EL (cell line): Measurements from ENCODE around the gene TBC1D16.

Source experiments
- DNase-seq: peaks from one replicate; pipeline ENCODE4 v3.0.0-alpha.2; 2016

Gene TBC1D16

GRCh38 chr17:79936641-79937381 lies 98.9 kb downstream of the TBC1D16 start:
- DNase-seq, result no peak

GRCh38 chr17:79936050-79936449 lies 99.6 kb downstream of the TBC1D16 start:
- DNase-seq, result no peak

GRCh38 chr17:79935197-79935885 lies 100.3 kb downstream of the TBC1D16 start:
- DNase-seq, result no peak

GRCh38 chr17:79934653-79934970 lies 101.1 kb downstream of the TBC1D16 start:
- no peak for DNase-seq

- peak; percentile 27 for DNase-seq
Observed at GRCh38 chr17:79933863-79934652, 101.6 kb downstream of the TBC1D16 start.

GRCh38 chr17:79932451-79933306 lies 103.0 kb downstream of the TBC1D16 start:
- no peak for DNase-seq

GRCh38 chr17:79931817-79932309 lies 103.8 kb downstream of the TBC1D16 start:
- DNase-seq, result no peak

- peak; percentile 26 for DNase-seq
Observed at GRCh38 chr17:79930877-79931816, 104.5 kb downstream of the TBC1D16 start.

GRCh38 chr17:79930062-79930876 lies 105.4 kb downstream of the TBC1D16 start:
- no peak for DNase-seq

GRCh38 chr17:79929257-79930061 lies 106.2 kb downstream of the TBC1D16 start:
- DNase-seq, result no peak

- DNase-seq, result no peak
Observed at GRCh38 chr17:79928502-79929256, 107.0 kb downstream of the TBC1D16 start.

- no peak for DNase-seq
Observed at GRCh38 chr17:79927688-79928501, 107.8 kb downstream of the TBC1D16 start.

GRCh38 chr17:79927136-79927661 lies 108.5 kb downstream of the TBC1D16 start:
- no peak for DNase-seq

GRCh38 chr17:79926605-79927135 lies 109.0 kb downstream of the TBC1D16 start:
- no peak for DNase-seq

- DNase-seq, result no peak
Observed at GRCh38 chr17:79926142-79926604, 109.5 kb downstream of the TBC1D16 start.

GRCh38 chr17:79925242-79925957 lies 110.3 kb downstream of the TBC1D16 start:
- DNase-seq, result peak; percentile 30

- DNase-seq, result no peak
Observed at GRCh38 chr17:79924639-79924976, 111.1 kb downstream of the TBC1D16 start.
